GM12878 (cell line): ENCODE data around the gene TNK2. TPM values are rescaled to one million over a fixed set of nuclear protein-coding genes. Genes with fewer than 3 reads are reported as not detected.
"Not testable (repeated sequence)": the region's sequence is repeated elsewhere in the genome, so short reads cannot be mapped to it uniquely, and the experiment has no call there.

Experiments used
- ATAC-seq: fragments of 200-7000 bp; cut with Tn5 transposase; 3 replicates; pipeline ENCODE4 v1.9.1; 2020; ENCODE audit warnings: mild to moderate bottlenecking, moderate library complexity
- BruUV-seq: library from RNA; stranded (reverse); fragments of 400-500 nt; replicated peaks from 2 replicates; lab custom pipeline; 2021; lab: Mats Ljungman, UMichigan
- CTCF ChIA-PET: fragments of 300-600 bp; sonication (Branson Sonifier 250); formaldehyde crosslinking; extraction: SDS; loops from one replicate; lab custom pipeline; 2021; ENCODE audit warnings: inconsistent platforms; lab: Yijun Ruan, JAX
- POLR2A ChIA-PET: fragments of 350-600 bp; formaldehyde crosslinking; extraction: SDS; loops from one replicate; lab custom pipeline; 2021; ENCODE audit warnings: inconsistent platforms; lab: Charles Lee
- RAD21 ChIA-PET: fragments of 300-600 bp; sonication (Branson Sonifier 250); formaldehyde crosslinking; loops from one replicate; lab custom pipeline; 2023; ENCODE audit warnings: antibody characterized with exemption; ENCODE audit not compliant: unreplicated experiment; lab: Charles Lee
- SMC1A ChIA-PET: fragments of 300-600 bp; sonication (Branson Sonifier 250); formaldehyde crosslinking; loops from one replicate; lab custom pipeline; 2023; ENCODE audit not compliant: unreplicated experiment, uncharacterized antibody; lab: Charles Lee
- DNase-seq: peaks from one replicate; pipeline ENCODE4 v3.0.0-alpha.2; 2011; ENCODE audit warnings: low read depth, low spot score
- FAIRE-seq: peaks from 3 replicates; lab custom pipeline; 2011; peaks lifted over from hg19 to GRCh38; lab: Jason Lieb, UNC
- H2AFZ ChIP-seq: 2 replicates; pipeline ENCODE4 v1.6.0; 2011; ENCODE audit warnings: low read depth, low read length, control low read depth; ENCODE audit not compliant: control insufficient read depth
- H3K27ac ChIP-seq: 2 replicates; pipeline ENCODE4 v1.5.1; 2011; ENCODE audit warnings: control low read depth; ENCODE audit not compliant: control insufficient read depth, insufficient read depth
- H3K27me3 ChIP-seq, 2 experiments: replicated peaks in 1 of 2; 2 replicates each; pipeline versions ENCODE4 v1.6.0 to v1.6.1; 2011; ENCODE audit warnings: low read length in 1 of 2; ENCODE audit not compliant: control insufficient read depth in 2 of 2, insufficient read depth in 2 of 2
- H3K36me3 ChIP-seq, 2 experiments: 2 replicates each; pipeline ENCODE4 v1.5.1; 2011; ENCODE audit warnings: low read length in 1 of 2; ENCODE audit not compliant: control insufficient read depth in 2 of 2, insufficient read depth in 2 of 2
- H3K4me1 ChIP-seq: 2 replicates; pipeline ENCODE4 v1.6.1; 2011; ENCODE audit warnings: mild to moderate bottlenecking, low read length, moderate library complexity, mixed read lengths; ENCODE audit not compliant: control insufficient read depth, insufficient read depth
- H3K4me2 ChIP-seq: 2 replicates; pipeline ENCODE4 v1.6.0; 2011; ENCODE audit warnings: control low read depth; ENCODE audit not compliant: control insufficient read depth, insufficient read depth
- H3K4me3 ChIP-seq: fragments of 200-600 bp; sonication (generic); 2 replicates; pipeline ENCODE4 v1.5.1; 2016
- H3K79me2 ChIP-seq: 2 replicates; pipeline ENCODE4 v1.6.0; 2011; ENCODE audit warnings: low read length; ENCODE audit not compliant: control insufficient read depth, insufficient read depth
- H3K9ac ChIP-seq: 2 replicates; pipeline ENCODE4 v1.8.0; 2011; ENCODE audit warnings: low read length, control low read depth, mixed read lengths; ENCODE audit not compliant: control insufficient read depth, insufficient read depth
- H3K9me3 ChIP-seq: replicated peaks from 3 replicates; pipeline ENCODE4 v1.5.1; 2011; ENCODE audit warnings: mild to moderate bottlenecking, low read length; ENCODE audit not compliant: control insufficient read depth, insufficient read depth
- H4K20me1 ChIP-seq: 2 replicates; pipeline ENCODE4 v1.6.0; 2011; ENCODE audit not compliant: control insufficient read depth, insufficient read depth
- BCLAF1 ChIP-seq: fragments of 450-650 bp; IDR thresholded peaks from 2 replicates; pipeline ENCODE4 v1.6.1; 2017; ENCODE audit warnings: antibody characterized with exemption, mild to moderate bottlenecking, moderate library complexity
- CBX3 ChIP-seq: fragments of 200-600 bp; sonication (generic); IDR thresholded peaks from 2 replicates; pipeline ENCODE4 v1.6.1; 2016; ENCODE audit warnings: low read depth, borderline replicate concordance
- NR2F1 ChIP-seq: fragments of 450-650 bp; conservative IDR thresholded peaks from 2 replicates; pipeline ENCODE4 v1.6.1; 2017; ENCODE audit warnings: mild to moderate bottlenecking
- SRF ChIP-seq, 2 experiments: IDR thresholded peaks; 2 replicates each; pipeline ENCODE4 v1.6.1; 2011; ENCODE audit warnings: low read depth in 2 of 2, low read length in 2 of 2, mild to moderate bottlenecking in 1 of 2, moderate library complexity in 1 of 2
- TAF1 ChIP-seq: IDR thresholded peaks from 2 replicates; pipeline ENCODE4 v1.6.1; 2011; ENCODE audit warnings: mild to moderate bottlenecking, low read depth, low read length, borderline replicate concordance
- ZNF24 ChIP-seq: fragments of 450-650 bp; IDR thresholded peaks from 2 replicates; pipeline ENCODE4 v1.6.1; 2017; ENCODE audit warnings: antibody characterized with exemption, mild to moderate bottlenecking
- WGBS: methylation state at CpG from one replicate; pipeline ENCODE4 v1.1.6; 2016; ENCODE audit warnings: low lambda C conversion rate; ENCODE audit not compliant: insufficient replicate concordance, insufficient coverage; ENCODE audit errors: missing lambda C conversion rate; 5-methylcytosine and 5-hydroxymethylcytosine counted together
- in situ Hi-C: fragments of 300-500 bp; cut with MboI; formaldehyde crosslinking; loops from 9 replicates; pipeline ENCODE4 v1.14.3; 2018; ENCODE audit warnings: mixed read lengths
- intact Hi-C: fragments of 100-400 bp; cut with micrococcal nuclease; formaldehyde crosslinking; loops from one replicate; pipeline ENCODE4 v1.14.2; 2022; ENCODE audit not compliant: unreplicated experiment
- polyA plus RNA-seq, 11 experiments: library from polyadenylated mRNA; depleted of rRNA in 4 of 11; unstranded in 6 of 11; stranded (reverse) in 5 of 11; fragments of >200 nt; fragmentation: Nextera tagmentation in 4 of 11; fragmentation: Illumina TruSeq in 1 of 11; extraction: Ambion mirVana in 4 of 11; extraction: Trizol in 1 of 11; gene quantifications; 1 replicate in 1 of 11; 2 replicates in 10 of 11; pipeline versions ENCODE4 v1.2.1 to v1.2.3, GENCODE V29; 2011 to 2016; ENCODE audit warnings: inconsistent platforms in 2 of 11, missing spikeins in 2 of 11, low read depth in 1 of 11
- total RNA-seq, 4 experiments: library from RNA; depleted of rRNA in 3 of 4; stranded (reverse); fragments of >200 nt in 3 of 4; fragmentation: Illumina TruSeq in 1 of 4; extraction: Trizol in 1 of 4; gene quantifications; 2 replicates each; pipeline versions ENCODE4 v1.2.1 to v1.2.3, GENCODE V29; 2013 to 2021
- TF ChIP-seq, protein P1 (sequence below): fragments of 150-350 bp; IDR thresholded peaks from 2 replicates; pipeline ENCODE4 v1.6.1; 2016; ENCODE audit warnings: low read depth, low read length

The TNK2 gene
- total and polyA plus RNA-seq, 10 of the 15 experiments (the other 5 are each of a cell fraction or from before 2014, with no cell fraction given) = 0.13 to 47.8 (median 10.8) TPM

DNA sequence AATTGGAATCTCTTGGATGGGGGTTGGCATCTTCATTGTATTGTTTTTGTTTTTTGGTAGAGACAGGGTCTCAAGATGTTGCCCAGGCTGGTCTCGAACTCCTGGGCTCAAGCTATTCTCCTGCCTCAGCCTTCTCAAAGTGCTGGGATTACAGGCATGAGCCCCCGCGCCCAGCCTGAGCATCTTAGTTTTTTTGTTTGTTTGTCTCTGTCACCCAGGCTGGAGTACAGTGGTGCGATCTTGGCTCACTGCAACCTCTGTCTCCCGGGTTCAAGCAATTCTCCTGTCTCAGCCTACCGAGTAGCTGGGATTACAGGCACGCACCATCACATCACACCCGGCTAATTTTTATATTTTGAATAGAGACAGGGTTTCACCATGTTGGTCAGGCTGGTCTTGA is 5.8 kb upstream of the TNK2 start:
- not testable (repeated sequence) for H3K4me1 ChIP-seq
- in situ Hi-C loops = loop anchor here (5.0 kb wide), 1 partner anchor 52 kb away; no protein-coding TSS in a partner anchor

DNA sequence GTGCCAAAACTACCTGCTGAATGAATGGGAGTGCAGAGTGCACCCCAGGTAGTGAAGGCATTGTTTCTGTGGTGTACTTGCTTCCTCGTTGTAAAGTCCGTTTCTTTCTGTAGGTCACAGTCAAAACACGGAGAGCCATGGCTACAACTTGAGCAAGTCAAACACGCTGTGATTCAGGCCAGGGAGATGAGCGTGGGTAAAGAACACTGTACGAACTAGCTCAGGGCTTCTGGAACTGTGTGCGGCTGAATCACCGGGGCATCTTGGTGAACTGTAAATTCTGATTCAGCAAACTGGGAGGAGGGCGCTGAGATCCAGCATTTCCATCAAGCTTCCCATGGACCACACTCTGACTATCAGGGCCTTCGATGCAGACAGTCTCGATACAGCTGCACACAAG is 5.0 kb upstream of the TNK2 start:
- DNase-seq = no peak
- Histone ChIP-seq H3K9ac (no peak overlapping the region), H2AFZ (no peak overlapping the region), H3K9me3 (no peaks in the 10 kb centered on the region), H4K20me1 (no peaks in the 10 kb centered on the region), H3K27me3 (peaks cover 0 to 2% of the 10 kb centered on the region in 2 experiments; a peak in 2 of 4 replicates), H3K27ac (no peak overlapping the region), H3K4me3 (no peak overlapping the region), H3K36me3 (no peaks in the 10 kb centered on the region), H3K4me1 (peaks cover 9% of the 10 kb centered on the region), H3K79me2 (peaks cover 7% of the 10 kb centered on the region), H3K4me2 (no peak overlapping the region)
- ATAC-seq = no peak
- in situ Hi-C loops (loop anchor here (5.0 kb wide), 1 partner anchor 51 kb away; no protein-coding TSS in a partner anchor), intact Hi-C loops (no loop called here)
- no TSS peak for BruUV-seq
- ChIA-PET SMC1A (interaction anchor here (0.9 to 6.5 kb wide), 4 partner anchors 19 to 243 kb away, joined by 3 to 68 read pairs (median 25); no protein-coding TSS in a partner anchor), POLR2A (interaction anchor here (0.5 to 1.9 kb wide), 3 partner anchors 19 to 728 kb away, joined by 4 to 10 read pairs (median 9); no protein-coding TSS in a partner anchor), CTCF (interaction anchor here (1.3 to 6.7 kb wide), 7 partner anchors 11 to 63 kb away, joined by 4 to 173 read pairs (median 19); no protein-coding TSS in a partner anchor), RAD21 (interaction anchor here (0.6 to 3.8 kb wide), 5 partner anchors 17 to 1452 kb away, joined by 3 to 32 read pairs (median 5); no protein-coding TSS in a partner anchor)
- FAIRE-seq = no peak
- WGBS = 78% methylated on average over 11 of the region's 11 CpGs
- no peak for TF ChIP-seq NR2F1
- no peak for TF ChIP-seq ZNF24
- no peak for TF ChIP-seq CBX3
- TF ChIP-seq TAF1 = no peak
- TF ChIP-seq, protein P1, sequence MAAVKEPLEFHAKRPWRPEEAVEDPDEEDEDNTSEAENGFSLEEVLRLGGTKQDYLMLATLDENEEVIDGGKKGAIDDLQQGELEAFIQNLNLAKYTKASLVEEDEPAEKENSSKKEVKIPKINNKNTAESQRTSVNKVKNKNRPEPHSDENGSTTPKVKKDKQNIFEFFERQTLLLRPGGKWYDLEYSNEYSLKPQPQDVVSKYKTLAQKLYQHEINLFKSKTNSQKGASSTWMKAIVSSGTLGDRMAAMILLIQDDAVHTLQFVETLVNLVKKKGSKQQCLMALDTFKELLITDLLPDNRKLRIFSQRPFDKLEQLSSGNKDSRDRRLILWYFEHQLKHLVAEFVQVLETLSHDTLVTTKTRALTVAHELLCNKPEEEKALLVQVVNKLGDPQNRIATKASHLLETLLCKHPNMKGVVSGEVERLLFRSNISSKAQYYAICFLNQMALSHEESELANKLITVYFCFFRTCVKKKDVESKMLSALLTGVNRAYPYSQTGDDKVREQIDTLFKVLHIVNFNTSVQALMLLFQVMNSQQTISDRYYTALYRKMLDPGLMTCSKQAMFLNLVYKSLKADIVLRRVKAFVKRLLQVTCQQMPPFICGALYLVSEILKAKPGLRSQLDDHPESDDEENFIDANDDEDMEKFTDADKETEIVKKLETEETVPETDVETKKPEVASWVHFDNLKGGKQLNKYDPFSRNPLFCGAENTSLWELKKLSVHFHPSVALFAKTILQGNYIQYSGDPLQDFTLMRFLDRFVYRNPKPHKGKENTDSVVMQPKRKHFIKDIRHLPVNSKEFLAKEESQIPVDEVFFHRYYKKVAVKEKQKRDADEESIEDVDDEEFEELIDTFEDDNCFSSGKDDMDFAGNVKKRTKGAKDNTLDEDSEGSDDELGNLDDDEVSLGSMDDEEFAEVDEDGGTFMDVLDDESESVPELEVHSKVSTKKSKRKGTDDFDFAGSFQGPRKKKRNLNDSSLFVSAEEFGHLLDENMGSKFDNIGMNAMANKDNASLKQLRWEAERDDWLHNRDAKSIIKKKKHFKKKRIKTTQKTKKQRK = no peak
- TF ChIP-seq SRF (IDR thresholded peaks at IDR 0.05; ENCODE audit: low read depth in 2 of 2, low read length in 2 of 2) = no peak
- no peak for TF ChIP-seq BCLAF1

More for the DNA sequence above, 5.8 kb upstream of the TNK2 start:
- H2AFZ ChIP-seq, H3K4me2 ChIP-seq, DNase-seq, H3K27me3 ChIP-seq, H4K20me1 ChIP-seq, H3K79me2 ChIP-seq, BruUV-seq, H3K9ac ChIP-seq, H3K9me3 ChIP-seq, ATAC-seq, H3K36me3 ChIP-seq, H3K4me3 ChIP-seq, H3K27ac ChIP-seq, intact Hi-C loops, FAIRE-seq: not testable (repeated sequence)
- ChIA-PET RAD21 (interaction anchor here (0.6 to 3.8 kb wide), 9 partner anchors 12 to 1452 kb away, joined by 3 to 32 read pairs (median 5); no protein-coding TSS in a partner anchor), POLR2A (interaction anchor here (0.5 to 1.9 kb wide), 3 partner anchors 20 to 728 kb away, joined by 3 to 10 read pairs (median 4); no protein-coding TSS in a partner anchor), SMC1A (interaction anchor here (0.7 to 6.5 kb wide), 7 partner anchors 9 to 281 kb away, joined by 3 to 68 read pairs (median 4); no protein-coding TSS in a partner anchor), CTCF (interaction anchor here (0.8 to 6.7 kb wide), 12 partner anchors 10 to 377 kb away, joined by 3 to 173 read pairs (median 6); no protein-coding TSS in a partner anchor)
- 95% methylated on average over 8 of the region's 8 CpGs for WGBS
